DND-41 (cell line): ENCODE measurements around the gene PLXNA4.

Source experiments
- ATAC-seq: fragments of 200-7000 bp; cut with Tn5 transposase; 3 replicates; pipeline ENCODE4 v1.9.1; 2021; ENCODE audit warnings: low read depth; ENCODE audit not compliant: insufficient read depth
- DNase-seq: peaks from one replicate; pipeline ENCODE4 v3.0.0-alpha.2; 2020
- H2AFZ ChIP-seq: 2 replicates; pipeline ENCODE4 v1.6.0; 2012; ENCODE audit warnings: low read depth, low read length
- H3K27ac ChIP-seq: 2 replicates; pipeline ENCODE4 v1.5.1; 2012; ENCODE audit warnings: low read length, inconsistent platforms
- H3K27me3 ChIP-seq: fragments of 200-600 bp; sonication (generic); 2 replicates; pipeline ENCODE4 v1.6.0; 2012; ENCODE audit warnings: low read length, mild to moderate bottlenecking, inconsistent platforms; ENCODE audit not compliant: insufficient read depth, poor library complexity
- H3K36me3 ChIP-seq: 2 replicates; pipeline ENCODE4 v1.5.1; 2012; ENCODE audit warnings: low read length, inconsistent platforms; ENCODE audit not compliant: insufficient read depth
- H3K4me1 ChIP-seq: 2 replicates; pipeline ENCODE4 v1.5.1; 2012; ENCODE audit warnings: mild to moderate bottlenecking, low read length; ENCODE audit not compliant: insufficient read depth
- H3K4me2 ChIP-seq: 2 replicates; pipeline ENCODE4 v1.6.0; 2012; ENCODE audit warnings: mild to moderate bottlenecking, moderate library complexity, low read length, inconsistent platforms; ENCODE audit not compliant: insufficient read depth
- H3K4me3 ChIP-seq, 2 experiments: fragments of 200-600 bp in 1 of 2; shearing (Covaris generic) in 1 of 2; 2 replicates each; pipeline ENCODE4 v1.5.1; 2012 to 2016; ENCODE audit warnings: inconsistent platforms in 2 of 2, low read length in 2 of 2, mild to moderate bottlenecking in 2 of 2, low read depth in 1 of 2, moderate library complexity in 1 of 2
- H3K79me2 ChIP-seq: 2 replicates; pipeline ENCODE4 v1.6.0; 2012; ENCODE audit warnings: low read length, inconsistent platforms; ENCODE audit not compliant: insufficient read depth
- H3K9ac ChIP-seq: 2 replicates; pipeline ENCODE4 v1.6.0; 2012; ENCODE audit warnings: low read depth, mild to moderate bottlenecking, inconsistent platforms, low read length, moderate library complexity
- H3K9me3 ChIP-seq: 2 replicates; pipeline ENCODE4 v1.5.1; 2012; ENCODE audit warnings: low read length, moderate library complexity, mild to moderate bottlenecking, inconsistent platforms; ENCODE audit not compliant: insufficient read depth, severe bottlenecking
- H4K20me1 ChIP-seq: 2 replicates; pipeline ENCODE4 v1.6.0; 2012; ENCODE audit warnings: low read length; ENCODE audit not compliant: insufficient read depth
- CTCF ChIP-seq: IDR thresholded peaks from 2 replicates; pipeline ENCODE4 v1.5.1; 2012; ENCODE audit warnings: borderline replicate concordance, low read length, moderate library complexity, mild to moderate bottlenecking; ENCODE audit not compliant: poor library complexity, severe bottlenecking; ENCODE audit errors: extremely low read depth
- EZH2 ChIP-seq: IDR thresholded peaks from 3 replicates; pipeline ENCODE4 v1.6.1; 2012; ENCODE audit warnings: borderline replicate concordance, low read depth, mild to moderate bottlenecking, moderate library complexity, low read length, inconsistent platforms; ENCODE audit not compliant: severe bottlenecking

PLXNA4 gene

GRCh38 chr7:132162556-132163144 is 413.6 kb downstream of the PLXNA4 start:
- Histone ChIP-seq H3K27ac (no peak overlapping the region), H3K9ac (no peak overlapping the region), H3K4me3 (no peak overlapping the region), H3K36me3 (no peaks in the 10 kb centered on the region), H4K20me1 (no peaks in the 10 kb centered on the region), H3K4me1 (no peaks in the 10 kb centered on the region), H2AFZ (no peak overlapping the region), H3K4me2 (no peak overlapping the region), H3K27me3 (peaks cover 16% of the 10 kb centered on the region), H3K9me3 (no peaks in the 10 kb centered on the region), H3K79me2 (no peaks in the 10 kb centered on the region)
- ATAC-seq: no peak
- no peak for DNase-seq
- TF ChIP-seq EZH2 (no peak), CTCF (no peak)

GRCh38 chr7:132161976-132162375 is 414.3 kb downstream of the PLXNA4 start:
- Histone ChIP-seq H4K20me1 (no peaks in the 10 kb centered on the region), H3K4me1 (no peaks in the 10 kb centered on the region), H3K4me2 (no peak overlapping the region), H3K9me3 (no peaks in the 10 kb centered on the region), H3K4me3 (no peak overlapping the region), H3K79me2 (no peaks in the 10 kb centered on the region), H3K36me3 (no peaks in the 10 kb centered on the region), H3K27me3 (peaks cover 16% of the 10 kb centered on the region), H3K27ac (no peak overlapping the region), H2AFZ (no peak overlapping the region), H3K9ac (no peak overlapping the region)
- ATAC-seq: no peak
- no peak for TF ChIP-seq EZH2
- no peak for TF ChIP-seq CTCF
- DNase-seq: no peak

GRCh38 chr7:132161533-132161915 is 414.7 kb downstream of the PLXNA4 start:
- Histone ChIP-seq H3K36me3 (no peaks in the 10 kb centered on the region), H3K9ac (no peak overlapping the region), H3K4me2 (no peak overlapping the region), H3K9me3 (no peaks in the 10 kb centered on the region), H3K79me2 (no peaks in the 10 kb centered on the region), H3K4me3 (no peak overlapping the region), H3K27ac (no peak overlapping the region), H3K27me3 (peaks cover 16% of the 10 kb centered on the region), H4K20me1 (no peaks in the 10 kb centered on the region), H3K4me1 (no peaks in the 10 kb centered on the region), H2AFZ (no peak overlapping the region)
- no peak for DNase-seq
- TF ChIP-seq CTCF (no peak), EZH2 (no peak)
- no peak for ATAC-seq
